Keratinocyte (primary cell): ENCODE data around the gene PDCD7. TPM values are rescaled to one million over a fixed set of nuclear protein-coding genes. Genes with fewer than 3 reads are reported as not detected.

Source experiments
- DNase-seq: peaks from one replicate; pipeline ENCODE4 v3.0.0-alpha.2; 2011; ENCODE audit warnings: low read depth, missing footprints, low spot score
- FAIRE-seq: peaks from 2 replicates; lab custom pipeline; 2011; peaks lifted over from hg19 to GRCh38; lab: Jason Lieb, UNC
- H2AFZ ChIP-seq: 2 replicates; pipeline ENCODE4 v1.6.0; 2012; ENCODE audit warnings: low read length, control low read depth, inconsistent platforms; ENCODE audit not compliant: control insufficient read depth
- H3K27ac ChIP-seq: 2 replicates; pipeline ENCODE4 v1.5.1; 2011; ENCODE audit warnings: low read length; ENCODE audit not compliant: control insufficient read depth, insufficient read depth
- H3K27me3 ChIP-seq: 3 replicates; pipeline ENCODE4 v1.6.0; 2011; ENCODE audit warnings: low read length; ENCODE audit not compliant: control insufficient read depth, insufficient read depth; ENCODE audit errors: extremely low read depth
- H3K36me3 ChIP-seq, 2 experiments: 2 replicates in 1 of 2; 3 replicates in 1 of 2; pipeline ENCODE4 v1.5.1; 2011; ENCODE audit warnings: low read length in 2 of 2, mild to moderate bottlenecking in 1 of 2; ENCODE audit not compliant: control insufficient read depth in 2 of 2, insufficient read depth in 2 of 2; ENCODE audit errors: extremely low read depth in 1 of 2
- H3K4me1 ChIP-seq: 3 replicates; pipeline ENCODE4 v1.5.1; 2011; ENCODE audit warnings: low read length; ENCODE audit not compliant: control insufficient read depth, insufficient read depth; ENCODE audit errors: extremely low read depth
- H3K4me2 ChIP-seq: 3 replicates; pipeline ENCODE4 v1.6.0; 2011; ENCODE audit warnings: low read depth, low read length; ENCODE audit not compliant: control insufficient read depth, insufficient read depth; ENCODE audit errors: extremely low read depth
- H3K4me3 ChIP-seq, 3 experiments: fragments of 200-600 bp in 1 of 3; sonication (generic) in 1 of 3; 2 replicates in 2 of 3; 3 replicates in 1 of 3; pipeline ENCODE4 v1.5.1; 2011 to 2016; ENCODE audit warnings: low read length in 3 of 3, mild to moderate bottlenecking in 3 of 3, control low read depth in 2 of 3, inconsistent platforms in 1 of 3, low read depth in 1 of 3, mixed read lengths in 1 of 3, mixed run types in 1 of 3, moderate library complexity in 1 of 3; ENCODE audit not compliant: control insufficient read depth in 2 of 3, insufficient read depth in 2 of 3; ENCODE audit errors: extremely low read depth in 1 of 3
- H3K79me2 ChIP-seq: 2 replicates; pipeline ENCODE4 v1.6.0; 2012; ENCODE audit warnings: low read length; ENCODE audit not compliant: control insufficient read depth, insufficient read depth
- H3K9ac ChIP-seq: 3 replicates; pipeline ENCODE4 v1.6.0; 2011; ENCODE audit warnings: low read length; ENCODE audit not compliant: control insufficient read depth, insufficient read depth; ENCODE audit errors: extremely low read depth
- H3K9me1 ChIP-seq: 3 replicates; pipeline ENCODE4 v1.6.0; 2011; ENCODE audit warnings: low read length; ENCODE audit not compliant: control insufficient read depth, insufficient read depth; ENCODE audit errors: extremely low read depth
- H3K9me3 ChIP-seq: 2 replicates; pipeline ENCODE4 v1.5.1; 2012; ENCODE audit warnings: low read depth, low read length; ENCODE audit not compliant: control insufficient read depth
- H4K20me1 ChIP-seq: 3 replicates; pipeline ENCODE4 v1.6.0; 2011; ENCODE audit warnings: low read length; ENCODE audit not compliant: control insufficient read depth, insufficient read depth; ENCODE audit errors: extremely low read depth
- CTCF ChIP-seq, 3 experiments: IDR thresholded peaks in 1 of 3; conservative IDR thresholded peaks in 1 of 3; optimal IDR thresholded peaks in 1 of 3; 2 replicates in 2 of 3; 3 replicates in 1 of 3; pipeline versions ENCODE3 to v1.5.1; 2011; ENCODE audit warnings: low read length in 3 of 3, mild to moderate bottlenecking in 3 of 3, moderate library complexity in 2 of 3, control low read depth in 1 of 3, inconsistent platforms in 1 of 3; ENCODE audit not compliant: insufficient read depth in 2 of 3; ENCODE audit errors: extremely low read depth in 1 of 3
- EZH2 ChIP-seq: IDR thresholded peaks from one replicate; pipeline ENCODE4 v1.6.1; 2012; ENCODE audit warnings: inconsistent platforms, mild to moderate bottlenecking, low read length, moderate library complexity
- dilution Hi-C: fragments of 300-500 bp; cut with MboI; formaldehyde crosslinking; loops from one replicate; pipeline ENCODE4 v1.7.0; 2020; ENCODE audit warnings: low sequenced_read_pairs; ENCODE audit not compliant: extremely low pct_ligation_motif_present
- polyA plus RNA-seq, 5 experiments: library from polyadenylated mRNA; depleted of rRNA in 3 of 5; stranded (reverse) in 3 of 5; stranded (forward) in 1 of 5; unstranded in 1 of 5; fragments of >200 nt; gene quantifications; 1 replicate in 1 of 5; 2 replicates in 3 of 5; 3 replicates in 1 of 5; pipeline versions ENCODE4 v1.2.1 to v1.2.3, GENCODE V29; 2011 to 2012; ENCODE audit warnings: missing spikeins in 2 of 5, low read depth in 1 of 5, low replicate concordance in 1 of 5

PDCD7 gene
- polyA plus RNA-seq, 1 donor (not counting 4 experiments of a cell fraction or from before 2014, with no cell fraction given), result 17.2 TPM

GRCh38 chr15:65079580-65079979 lies 54.0 kb downstream of the PDCD7 start:
- H3K9me3 ChIP-seq, result no peaks in the 10 kb centered on the region
- FAIRE-seq, result no peak

GRCh38 chr15:65077981-65078352 lies 55.6 kb downstream of the PDCD7 start:
- no peak overlapping the region for H3K9ac ChIP-seq
- no peak overlapping the region for H3K4me3 ChIP-seq
- H3K9me3 ChIP-seq, result no peaks in the 10 kb centered on the region
- FAIRE-seq, result no peak
- TF ChIP-seq CTCF (optimal IDR thresholded peaks at IDR 0.05 in 1 of 3, IDR thresholded peaks at IDR 0.05 in 1 of 3, conservative IDR thresholded peaks at IDR 0.05 in 1 of 3; ENCODE audit: extremely low read depth in 1 of 3, insufficient read depth in 2 of 3, low read length in 3 of 3) (peak; percentile 26 to 73 (median 44)), EZH2 (peak; percentile 12)
- dilution Hi-C loops, result no loop called here
- DNase-seq, result no peak
- H2AFZ ChIP-seq, result no peak overlapping the region
- no peaks in the 10 kb centered on the region for H3K9me1 ChIP-seq
- no peaks in the 10 kb centered on the region for H3K4me1 ChIP-seq
- H3K27ac ChIP-seq, result no peak overlapping the region
- no peaks in the 10 kb centered on the region for H3K79me2 ChIP-seq
- no peaks in the 10 kb centered on the region for H3K36me3 ChIP-seq
- peaks cover 3% of the 10 kb centered on the region for H4K20me1 ChIP-seq
- H3K4me2 ChIP-seq, result no peak overlapping the region
- H3K27me3 ChIP-seq, result peaks cover 26% of the 10 kb centered on the region

More at GRCh38 chr15:65079580-65079979, 54.0 kb downstream of the PDCD7 start:
- Histone ChIP-seq H2AFZ (no peak overlapping the region), H3K4me3 (no peak overlapping the region), H3K36me3 (no peaks in the 10 kb centered on the region), H3K4me2 (no peak overlapping the region), H3K27me3 (peaks cover 28% of the 10 kb centered on the region), H3K4me1 (no peaks in the 10 kb centered on the region), H4K20me1 (peaks cover 3% of the 10 kb centered on the region), H3K9ac (no peak overlapping the region), H3K9me1 (no peaks in the 10 kb centered on the region), H3K79me2 (no peaks in the 10 kb centered on the region), H3K27ac (no peak overlapping the region)
- TF ChIP-seq EZH2 (no peak), CTCF (optimal IDR thresholded peaks at IDR 0.05 in 1 of 3, IDR thresholded peaks at IDR 0.05 in 1 of 3, conservative IDR thresholded peaks at IDR 0.05 in 1 of 3; ENCODE audit: extremely low read depth in 1 of 3, insufficient read depth in 2 of 3, low read length in 3 of 3) (no peak)
- DNase-seq, result no peak
- dilution Hi-C loops, result no loop called here
